ENCODE measurements around the gene PRR13.

PRR13 gene

GRCh38 chr12:53452159-53453077 is 10.9 kb downstream of the PRR13 start:
- Mint-ChIP-seq H3K27me3 (no peaks in the 10 kb centered on the region), H3K36me3 (ENCODE audit: low read depth) (peaks cover 70% of the 10 kb centered on the region), H3K9me3 (no peaks in the 10 kb centered on the region), H3K4me3 (peak overlapping the region; percentile 92), H3K4me1 (ENCODE audit: low read depth) (peaks cover 30% of the 10 kb centered on the region), H3K27ac (peak overlapping the region; percentile 96)
- intact Hi-C loops (cut with micrococcal nuclease) = loop anchor here (2.0 to 5.0 kb wide), 2 partner anchors 48 to 275 kb away; partner anchors contain the start of genes CALCOCO1 and TARBP2

DNA sequence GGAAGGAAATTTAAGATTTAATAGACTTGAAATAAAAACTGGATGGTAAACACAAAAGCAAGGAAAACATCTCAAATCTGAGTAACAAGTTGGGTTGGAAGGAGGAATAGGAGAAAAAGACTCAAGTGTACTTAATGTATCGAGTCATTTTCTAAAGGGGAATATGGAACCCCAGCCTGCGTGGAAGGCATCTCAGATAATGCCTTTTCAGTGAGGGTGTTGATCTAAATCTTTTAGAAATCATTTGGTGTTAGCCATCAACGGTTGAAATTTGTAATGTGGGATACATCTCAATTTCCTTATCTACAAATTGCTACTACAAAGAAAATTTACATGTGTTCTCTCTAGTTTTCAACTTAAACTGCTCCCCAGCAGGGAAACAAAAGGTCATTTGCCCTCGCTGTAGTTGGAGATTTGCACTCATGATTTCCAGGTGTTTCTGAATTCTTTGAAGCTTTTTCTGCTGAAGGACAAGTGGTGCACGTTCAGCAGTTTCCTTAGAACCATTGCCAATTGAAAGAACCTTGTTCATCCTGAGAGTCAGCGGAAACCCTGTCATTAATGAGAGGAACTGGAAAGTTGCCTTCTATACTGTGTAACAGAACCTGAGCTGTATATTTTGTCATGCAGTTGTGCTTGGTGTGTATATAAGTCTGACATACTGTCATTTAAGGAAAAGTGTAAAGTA is 12.6 kb downstream of the PRR13 start:
- peaks cover 71% of the 10 kb centered on the region for H3K36me3 Mint-ChIP-seq (ENCODE audit: low read depth)

DNA sequence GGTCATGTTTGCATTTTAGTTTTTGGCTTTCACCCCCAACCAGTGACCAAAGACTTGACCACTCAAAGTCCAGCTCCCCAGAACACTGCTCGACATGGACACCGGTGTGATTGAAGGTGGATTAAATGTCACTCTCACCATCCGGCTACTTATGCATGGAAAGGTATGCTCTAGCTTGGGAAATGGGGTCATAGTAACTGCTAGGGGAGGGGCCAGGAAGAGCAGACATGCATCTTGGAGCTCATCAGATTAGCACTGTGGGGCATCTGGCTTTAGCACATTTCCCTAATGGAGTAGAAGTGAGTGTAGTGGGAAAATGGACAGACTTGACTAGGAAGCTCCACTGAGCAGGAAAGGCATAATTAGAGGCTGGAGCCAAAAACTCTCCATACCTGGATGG is 13.2 kb downstream of the PRR13 start:
- intact Hi-C loops (cut with micrococcal nuclease) = loop anchor here (5.0 kb wide), 1 partner anchor 273 kb away; the partner anchor contains the start of gene CALCOCO1

More for the DNA sequence above, 12.6 kb downstream of the PRR13 start:
- intact Hi-C loops (cut with micrococcal nuclease) = loop anchor here (2.0 to 5.0 kb wide), 2 partner anchors 47 to 273 kb away; partner anchors contain the start of genes CALCOCO1 and TARBP2
- Mint-ChIP-seq H3K4me3 (no peak overlapping the region), H3K27me3 (no peaks in the 10 kb centered on the region), H3K4me1 (ENCODE audit: low read depth) (peaks cover 26% of the 10 kb centered on the region), H3K27ac (no peak overlapping the region), H3K9me3 (no peaks in the 10 kb centered on the region)

DNA sequence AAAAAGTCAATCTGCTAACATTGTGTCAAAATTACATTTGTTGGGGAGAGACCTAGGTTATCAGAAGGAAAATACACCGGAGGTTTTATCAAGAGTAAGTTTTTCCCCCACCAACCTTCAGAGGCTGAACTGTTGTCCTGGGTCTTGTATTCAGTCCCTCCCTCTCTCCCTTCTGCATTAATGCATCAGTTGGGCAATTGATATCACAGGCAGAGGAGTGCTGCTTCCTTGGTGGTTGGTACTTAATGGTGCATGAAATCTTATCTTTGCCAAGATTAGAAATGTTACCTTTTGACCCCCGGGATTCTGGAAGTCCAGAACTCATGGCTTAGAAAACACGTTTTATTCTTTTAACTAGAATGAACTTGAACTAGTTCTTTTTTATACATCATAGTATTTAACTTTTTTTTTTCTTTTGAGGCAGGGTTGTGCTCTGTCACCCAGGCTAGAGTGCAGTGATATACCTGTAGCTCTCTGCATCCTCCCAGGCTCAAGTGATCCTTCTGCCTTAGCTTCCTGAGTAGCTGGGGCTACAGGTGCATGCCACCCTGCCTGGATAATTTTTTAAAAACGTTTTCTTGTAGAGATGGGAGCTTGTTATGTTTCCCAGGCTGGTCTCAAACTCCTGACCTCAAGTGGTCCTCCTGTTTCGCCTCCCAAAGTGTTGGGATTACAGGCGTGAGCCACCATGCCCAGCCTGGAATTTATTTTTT is 15.3 kb downstream of the PRR13 start:
- Mint-ChIP-seq H3K27ac (no peak overlapping the region), H3K4me1 (ENCODE audit: low read depth) (peaks cover 32% of the 10 kb centered on the region), H3K36me3 (ENCODE audit: low read depth) (peaks cover 99% of the 10 kb centered on the region), H3K27me3 (no peaks in the 10 kb centered on the region), H3K9me3 (no peaks in the 10 kb centered on the region), H3K4me3 (no peak overlapping the region)
- intact Hi-C loops (cut with micrococcal nuclease) = no loop called here

More for the DNA sequence above, 13.2 kb downstream of the PRR13 start:
- peaks cover 26% of the 10 kb centered on the region for H3K4me1 Mint-ChIP-seq (ENCODE audit: low read depth)
- no peak overlapping the region for H3K27ac Mint-ChIP-seq
- no peaks in the 10 kb centered on the region for H3K9me3 Mint-ChIP-seq
- no peak overlapping the region for H3K4me3 Mint-ChIP-seq
- peaks cover 78% of the 10 kb centered on the region for H3K36me3 Mint-ChIP-seq (ENCODE audit: low read depth)
- H3K27me3 Mint-ChIP-seq = no peaks in the 10 kb centered on the region

- Mint-ChIP-seq H3K36me3 (ENCODE audit: low read depth) (peaks cover 100% of the 10 kb centered on the region), H3K4me3 (no peak overlapping the region), H3K27me3 (no peaks in the 10 kb centered on the region), H3K9me3 (no peaks in the 10 kb centered on the region), H3K4me1 (ENCODE audit: low read depth) (peaks cover 39% of the 10 kb centered on the region), H3K27ac (no peak overlapping the region)
- intact Hi-C loops (cut with micrococcal nuclease) = no loop called here
Measured at GRCh38 chr12:53459097-53459496, 17.6 kb downstream of the PRR13 start.

GRCh38 chr12:53461059-53461458 is 19.5 kb downstream of the PRR13 start:
- Mint-ChIP-seq H3K4me3 (no peak overlapping the region), H3K4me1 (ENCODE audit: low read depth) (peaks cover 47% of the 10 kb centered on the region), H3K9me3 (no peaks in the 10 kb centered on the region), H3K27me3 (no peaks in the 10 kb centered on the region), H3K36me3 (ENCODE audit: low read depth) (peaks cover 100% of the 10 kb centered on the region), H3K27ac (no peak overlapping the region)
- intact Hi-C loops (cut with micrococcal nuclease) = no loop called here

GRCh38 chr12:53461591-53461990 is 20.1 kb downstream of the PRR13 start:
- H3K27ac Mint-ChIP-seq = no peak overlapping the region
- peaks cover 52% of the 10 kb centered on the region for H3K4me1 Mint-ChIP-seq (ENCODE audit: low read depth)
- no peaks in the 10 kb centered on the region for H3K27me3 Mint-ChIP-seq
- intact Hi-C loops (cut with micrococcal nuclease) = no loop called here
- peaks cover 100% of the 10 kb centered on the region for H3K36me3 Mint-ChIP-seq (ENCODE audit: low read depth)
- no peaks in the 10 kb centered on the region for H3K9me3 Mint-ChIP-seq
- no peak overlapping the region for H3K4me3 Mint-ChIP-seq

- Mint-ChIP-seq H3K4me1 (ENCODE audit: low read depth) (peaks cover 58% of the 10 kb centered on the region), H3K27me3 (no peaks in the 10 kb centered on the region), H3K36me3 (ENCODE audit: low read depth) (peaks cover 100% of the 10 kb centered on the region), H3K27ac (peak overlapping the region; percentile 15), H3K4me3 (no peak overlapping the region), H3K9me3 (no peaks in the 10 kb centered on the region)
- intact Hi-C loops (cut with micrococcal nuclease) = no loop called here
Measured at GRCh38 chr12:53462935-53463334, 21.4 kb downstream of the PRR13 start.

- Mint-ChIP-seq H3K9me3 (no peaks in the 10 kb centered on the region), H3K4me3 (no peak overlapping the region), H3K27me3 (no peaks in the 10 kb centered on the region), H3K4me1 (ENCODE audit: low read depth) (peaks cover 58% of the 10 kb centered on the region), H3K36me3 (ENCODE audit: low read depth) (peaks cover 100% of the 10 kb centered on the region), H3K27ac (no peak overlapping the region)
- intact Hi-C loops (cut with micrococcal nuclease) = no loop called here
Measured at GRCh38 chr12:53463802-53464560, 22.4 kb downstream of the PRR13 start.

DNA sequence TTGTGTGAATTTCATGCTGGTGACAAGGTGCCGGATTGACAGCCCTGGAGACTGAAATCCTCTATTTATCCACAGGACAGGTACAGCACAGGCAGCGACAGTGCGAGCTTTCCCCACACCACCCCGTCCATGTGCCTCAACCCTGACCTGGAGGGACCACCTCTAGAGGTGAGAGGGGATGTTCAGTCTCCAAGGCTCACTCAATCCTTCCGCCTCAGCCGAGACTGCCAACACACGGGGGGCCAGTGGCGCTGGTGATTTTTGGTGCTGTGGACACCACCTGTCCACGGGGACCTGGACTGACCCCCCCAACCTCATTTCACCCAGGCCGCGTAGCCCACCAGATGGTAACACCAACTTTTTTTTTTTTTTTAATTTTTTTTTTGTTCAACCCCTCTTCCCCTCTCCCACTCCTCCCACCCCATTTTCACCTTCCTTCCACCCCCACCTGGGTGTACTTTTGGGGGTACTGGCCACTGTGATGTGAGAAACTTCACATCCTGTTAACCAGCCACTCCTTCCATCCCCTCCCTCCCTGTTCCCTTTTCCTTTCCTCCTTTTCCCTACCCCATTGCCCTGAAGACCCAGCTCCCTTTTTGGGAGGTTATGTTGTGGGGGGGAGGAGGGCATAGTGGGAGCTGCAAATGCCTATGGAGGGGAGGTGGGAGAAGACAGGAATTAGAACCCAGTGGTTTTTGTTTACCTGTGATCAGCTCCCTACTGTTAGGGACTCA is 23.3 kb downstream of the PRR13 start:
- no peaks in the 10 kb centered on the region for H3K9me3 Mint-ChIP-seq
- H3K4me3 Mint-ChIP-seq = peak overlapping the region; percentile 13
- H3K36me3 Mint-ChIP-seq (ENCODE audit: low read depth) = peaks cover 100% of the 10 kb centered on the region
- H3K27ac Mint-ChIP-seq = peak overlapping the region; percentile 74
- intact Hi-C loops (cut with micrococcal nuclease) = loop anchor here (5.0 kb wide), 1 partner anchor 42 kb away; the partner anchor contains the start of gene NPFF
- H3K27me3 Mint-ChIP-seq = no peaks in the 10 kb centered on the region
- peaks cover 58% of the 10 kb centered on the region for H3K4me1 Mint-ChIP-seq (ENCODE audit: low read depth)

DNA sequence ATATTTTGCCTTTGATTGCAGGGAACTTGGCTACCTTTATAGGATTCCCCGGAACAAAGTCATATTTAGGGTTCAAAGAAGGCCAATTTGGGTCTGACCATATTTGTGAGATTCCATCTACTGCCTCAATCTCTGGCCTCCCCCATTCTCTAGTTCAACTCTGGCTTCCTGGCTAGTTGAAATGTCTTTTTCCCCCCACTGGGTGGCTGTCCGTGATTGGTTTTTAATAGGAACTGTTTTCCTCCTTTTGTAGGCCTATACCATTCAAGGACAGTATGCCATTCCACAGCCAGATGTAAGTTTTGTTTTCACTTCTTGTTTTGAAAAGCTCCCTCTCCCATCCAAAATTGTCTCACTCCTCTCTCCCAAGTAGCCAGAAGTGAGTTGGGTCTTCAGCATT is 24.1 kb downstream of the PRR13 start:
- H3K4me3 Mint-ChIP-seq = peak overlapping the region; percentile 30
- H3K4me1 Mint-ChIP-seq (ENCODE audit: low read depth) = peaks cover 52% of the 10 kb centered on the region
- H3K27ac Mint-ChIP-seq = peak overlapping the region; percentile 74
- intact Hi-C loops (cut with micrococcal nuclease) = loop anchor here (5.0 kb wide), 1 partner anchor 42 kb away; the partner anchor contains the start of gene NPFF
- H3K36me3 Mint-ChIP-seq (ENCODE audit: low read depth) = peaks cover 100% of the 10 kb centered on the region
- H3K9me3 Mint-ChIP-seq = no peaks in the 10 kb centered on the region
- H3K27me3 Mint-ChIP-seq = no peaks in the 10 kb centered on the region

- no peak overlapping the region for H3K4me3 Mint-ChIP-seq
- H3K4me1 Mint-ChIP-seq (ENCODE audit: low read depth) = peaks cover 56% of the 10 kb centered on the region
- no peaks in the 10 kb centered on the region for H3K27me3 Mint-ChIP-seq
- peak overlapping the region; percentile 74 for H3K27ac Mint-ChIP-seq
- intact Hi-C loops (cut with micrococcal nuclease) = loop anchor here (5.0 kb wide), 1 partner anchor 41 kb away; the partner anchor contains the start of gene NPFF
- no peaks in the 10 kb centered on the region for H3K9me3 Mint-ChIP-seq
- peaks cover 100% of the 10 kb centered on the region for H3K36me3 Mint-ChIP-seq (ENCODE audit: low read depth)
Measured at GRCh38 chr12:53466640-53467039, 25.1 kb downstream of the PRR13 start.

Data from dendritic cell treated with granulocyte-macrophage colony-stimulating factor and Interleukin-4, amounts not matched to agents 40 ng/mL and 50 ng/mL, for 4 days (primary cell).